Activated naive CD4-positive, alpha-beta T cell treated with anti-CD3 and anti-CD28 coated beads, Interleukin-2, amount 50 U/mL, for 72 hours (primary cell): ENCODE measurements around the gene KCNQ1. TPM values are rescaled to one million over a fixed set of nuclear protein-coding genes. Genes with fewer than 3 reads are reported as not detected.

Experiments
- ATAC-seq, 2 donors: fragments of 150-1000 bp; cut with Tn5 transposase; 2 replicates each; pipeline ENCODE4 v1.10.0; 2021; ENCODE audit warnings: mild to moderate bottlenecking in 2 of 2, moderate library complexity in 2 of 2
- DNase-seq, 2 donors: peaks; one replicate each; pipeline ENCODE4 v3.0.0; 2021 to 2022; ENCODE audit warnings: low spot score in 2 of 2
- H3K27ac Mint-ChIP-seq, 2 donors: one replicate each; pipeline ENCODE4 v1.8.0; 2022; ENCODE audit warnings: mild to moderate bottlenecking in 2 of 2, mixed read lengths in 2 of 2
- H3K36me3 Mint-ChIP-seq, 2 donors: one replicate each; pipeline ENCODE4 v1.8.0; 2022; ENCODE audit warnings: mixed read lengths in 2 of 2
- H3K9me3 Mint-ChIP-seq, 2 donors: one replicate each; pipeline ENCODE4 v1.8.0; 2022; ENCODE audit warnings: mixed read lengths in 2 of 2
- total RNA-seq, 2 donors: library from RNA; stranded (reverse); gene quantifications; one replicate each; pipeline ENCODE4 v1.2.3, GENCODE V29; 2022

The KCNQ1 gene
- total RNA-seq, 2 donors from 2014 or later: 12.2 to 19.3 TPM

GRCh38 chr11:2789331-2789730, 344.5 kb downstream of the KCNQ1 start:
- DNase-seq (peak in 1 of 2 donors; percentile 21), ATAC-seq (no peak)
- no peak overlapping the region for H3K27ac Mint-ChIP-seq
- no peaks in the 10 kb centered on the region for H3K36me3 Mint-ChIP-seq
- H3K9me3 Mint-ChIP-seq: no peaks in the 10 kb centered on the region

GRCh38 chr11:2789791-2790567, 345.2 kb downstream of the KCNQ1 start:
- H3K9me3 Mint-ChIP-seq: no peaks in the 10 kb centered on the region
- no peak overlapping the region for H3K27ac Mint-ChIP-seq
- peak in 1 of 2 donors; percentile 18 for ATAC-seq
- DNase-seq: peak in 1 of 2 donors; percentile 33
- H3K36me3 Mint-ChIP-seq: no peaks in the 10 kb centered on the region

- H3K36me3 Mint-ChIP-seq: no peaks in the 10 kb centered on the region
- ATAC-seq (no peak), DNase-seq (peak in 1 of 2 donors; percentile 41)
- H3K27ac Mint-ChIP-seq: peak overlapping the region in 1 of 2 donors; percentile 44
- H3K9me3 Mint-ChIP-seq: no peaks in the 10 kb centered on the region
These were observed 345.7 kb downstream of the KCNQ1 start for GRCh38 chr11:2790568-2790921.

- ATAC-seq (peak in 1 of 2 donors; percentile 5), DNase-seq (peak in 1 of 2 donors; percentile 31)
- Mint-ChIP-seq H3K27ac (no peak overlapping the region), H3K36me3 (no peaks in the 10 kb centered on the region), H3K9me3 (no peaks in the 10 kb centered on the region)
These were observed 346.3 kb downstream of the KCNQ1 start for GRCh38 chr11:2791139-2791520.

GRCh38 chr11:2791521-2792380, 346.9 kb downstream of the KCNQ1 start:
- H3K36me3 Mint-ChIP-seq: no peaks in the 10 kb centered on the region
- ATAC-seq (peak; percentile 55 to 76), DNase-seq (peak; percentile 39 to 57)
- H3K9me3 Mint-ChIP-seq: no peaks in the 10 kb centered on the region
- H3K27ac Mint-ChIP-seq: peak overlapping the region; percentile 36 to 62

- no peaks in the 10 kb centered on the region for H3K9me3 Mint-ChIP-seq
- no peaks in the 10 kb centered on the region for H3K36me3 Mint-ChIP-seq
- ATAC-seq: no peak
- peak overlapping the region; percentile 36 to 62 for H3K27ac Mint-ChIP-seq
- peak in 1 of 2 donors; percentile 45 for DNase-seq
These were observed 347.8 kb downstream of the KCNQ1 start for GRCh38 chr11:2792381-2793250.

GRCh38 chr11:2793701-2794045, 348.9 kb downstream of the KCNQ1 start:
- ATAC-seq: no peak
- Mint-ChIP-seq H3K27ac (peak overlapping the region; percentile 14 to 15), H3K36me3 (no peaks in the 10 kb centered on the region), H3K9me3 (no peaks in the 10 kb centered on the region)
- no peak for DNase-seq

- H3K9me3 Mint-ChIP-seq: no peaks in the 10 kb centered on the region
- peak in 1 of 2 donors; percentile 39 for DNase-seq
- ATAC-seq: no peak
- H3K36me3 Mint-ChIP-seq: no peaks in the 10 kb centered on the region
- H3K27ac Mint-ChIP-seq: peak overlapping the region in 1 of 2 donors; percentile 14
These were observed 349.5 kb downstream of the KCNQ1 start for GRCh38 chr11:2794046-2794967.

GRCh38 chr11:2794968-2795322, 350.1 kb downstream of the KCNQ1 start:
- peak in 1 of 2 donors; percentile 33 for DNase-seq
- Mint-ChIP-seq H3K27ac (no peak overlapping the region), H3K36me3 (no peaks in the 10 kb centered on the region), H3K9me3 (no peaks in the 10 kb centered on the region)
- ATAC-seq: no peak

GRCh38 chr11:2795491-2795991, 350.7 kb downstream of the KCNQ1 start:
- Mint-ChIP-seq H3K36me3 (no peaks in the 10 kb centered on the region), H3K27ac (no peak overlapping the region), H3K9me3 (no peaks in the 10 kb centered on the region)
- DNase-seq: peak in 1 of 2 donors; percentile 23
- ATAC-seq: no peak

- no peaks in the 10 kb centered on the region for H3K36me3 Mint-ChIP-seq
- no peaks in the 10 kb centered on the region for H3K9me3 Mint-ChIP-seq
- peak overlapping the region in 1 of 2 donors; percentile 50 for H3K27ac Mint-ChIP-seq
- ATAC-seq: no peak
- peak in 1 of 2 donors; percentile 43 for DNase-seq
These were observed 351.3 kb downstream of the KCNQ1 start for GRCh38 chr11:2796091-2796490.

- no peak for ATAC-seq
- Mint-ChIP-seq H3K9me3 (no peaks in the 10 kb centered on the region), H3K36me3 (no peaks in the 10 kb centered on the region), H3K27ac (peak overlapping the region in 1 of 2 donors; percentile 50)
- DNase-seq: no peak
These were observed 351.8 kb downstream of the KCNQ1 start for GRCh38 chr11:2796508-2797113.

GRCh38 chr11:2797121-2797711, 352.4 kb downstream of the KCNQ1 start:
- H3K36me3 Mint-ChIP-seq: no peaks in the 10 kb centered on the region
- ATAC-seq (no peak), DNase-seq (peak in 1 of 2 donors; percentile 30)
- H3K27ac Mint-ChIP-seq: no peak overlapping the region
- H3K9me3 Mint-ChIP-seq: no peaks in the 10 kb centered on the region

- DNase-seq (peak in 1 of 2 donors; percentile 31), ATAC-seq (no peak)
- no peaks in the 10 kb centered on the region for H3K9me3 Mint-ChIP-seq
- H3K27ac Mint-ChIP-seq: no peak overlapping the region
- H3K36me3 Mint-ChIP-seq: no peaks in the 10 kb centered on the region
These were observed 353.0 kb downstream of the KCNQ1 start for GRCh38 chr11:2797741-2798361.
